Left lobe of liver (tissue), 2 donors: ENCODE measurements around the gene SDHB. TPM values are rescaled to one million over a fixed set of nuclear protein-coding genes. Genes with fewer than 3 reads are reported as not detected.

Experiments used
- ATAC-seq: fragments of 200-7000 bp; cut with Tn5 transposase; one replicate; pipeline ENCODE4 v1.9.1; 2020; ENCODE audit warnings: mild to moderate bottlenecking, moderate library complexity
- DNase-seq: peaks from one replicate; pipeline ENCODE4 v3.0.0-alpha.2; 2020; ENCODE audit warnings: low spot score
- total RNA-seq: library from RNA; stranded (reverse); gene quantifications from one replicate; pipeline ENCODE4 v1.2.1, GENCODE V29; 2021
- donor health status: DM: no; HTN: no; CAD: no; lungs with moderate emphysema.
- donor health status: DM: no; HTN: yes; CAD: no.

SDHB gene
- total RNA-seq, 1 donor from 2014 or later: 140 TPM

DNA sequence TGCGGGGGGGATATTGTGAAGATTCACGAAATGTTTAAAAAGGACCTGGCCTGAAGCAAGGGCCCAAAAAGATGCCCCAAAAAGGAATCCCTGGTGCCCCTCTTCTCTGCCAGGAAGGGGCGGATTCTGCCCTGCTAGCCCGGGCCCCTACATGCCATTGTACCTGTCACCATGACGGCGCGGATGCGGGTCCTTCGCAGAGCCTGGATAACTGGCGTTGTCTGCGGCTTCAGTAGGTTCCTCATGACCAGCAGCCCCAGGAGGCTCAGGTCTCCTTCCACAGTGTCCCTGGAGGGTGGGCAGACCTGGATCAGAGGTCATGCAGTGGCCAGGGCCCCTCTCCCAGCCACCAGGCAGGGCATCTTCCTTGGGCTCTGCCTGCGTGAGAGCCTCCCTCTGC lies 62.3 kb downstream of the SDHB start:
- no peak for ATAC-seq
- no peak for DNase-seq

GRCh38 chr1:16989676-16990391 lies 64.0 kb downstream of the SDHB start:
- no peak for DNase-seq
- no peak for ATAC-seq

DNA sequence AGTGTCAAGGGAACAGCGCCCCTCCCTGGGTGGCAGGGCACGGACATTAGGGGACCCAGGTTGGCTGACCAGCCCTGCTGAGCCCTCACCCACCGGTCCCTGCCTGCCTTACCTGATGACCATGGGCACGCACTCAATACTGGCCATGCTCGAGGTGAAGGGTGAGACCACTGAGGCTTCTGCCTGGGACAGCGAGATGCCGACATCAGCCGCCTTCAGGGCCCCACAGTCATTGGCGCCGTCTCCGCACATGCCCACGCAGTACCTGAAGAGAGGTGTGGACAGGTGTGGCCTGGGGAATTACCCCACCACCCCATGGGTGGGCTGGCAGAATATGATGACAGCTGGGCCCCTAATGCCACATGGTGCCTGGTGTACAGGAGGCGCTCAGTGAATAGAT lies 65.6 kb downstream of the SDHB start:
- DNase-seq: no peak
- ATAC-seq: no peak

GRCh38 chr1:16986962-16987361 lies 66.9 kb downstream of the SDHB start:
- ATAC-seq (no peak), DNase-seq (no peak)

DNA sequence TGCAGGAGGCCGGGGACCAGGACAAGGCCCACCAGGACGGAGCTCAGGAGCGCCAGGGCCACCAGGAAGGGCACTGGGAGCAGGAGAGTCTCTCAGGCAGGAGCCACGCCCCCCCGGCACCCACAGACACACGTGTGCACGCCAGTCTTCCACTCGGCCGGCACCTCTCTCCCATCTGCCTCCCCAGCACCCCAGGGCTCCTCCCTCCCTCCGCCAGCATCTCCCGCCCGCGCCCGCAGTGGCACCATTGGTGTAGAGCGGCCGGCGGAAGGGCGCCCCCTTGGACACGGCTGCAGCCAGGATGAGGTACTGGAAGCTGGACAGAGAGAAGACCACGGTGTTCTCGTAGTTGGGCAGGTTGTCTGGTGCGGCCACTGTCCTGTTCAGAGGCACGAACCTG lies 67.3 kb downstream of the SDHB start:
- no peak for ATAC-seq
- no peak for DNase-seq

DNA sequence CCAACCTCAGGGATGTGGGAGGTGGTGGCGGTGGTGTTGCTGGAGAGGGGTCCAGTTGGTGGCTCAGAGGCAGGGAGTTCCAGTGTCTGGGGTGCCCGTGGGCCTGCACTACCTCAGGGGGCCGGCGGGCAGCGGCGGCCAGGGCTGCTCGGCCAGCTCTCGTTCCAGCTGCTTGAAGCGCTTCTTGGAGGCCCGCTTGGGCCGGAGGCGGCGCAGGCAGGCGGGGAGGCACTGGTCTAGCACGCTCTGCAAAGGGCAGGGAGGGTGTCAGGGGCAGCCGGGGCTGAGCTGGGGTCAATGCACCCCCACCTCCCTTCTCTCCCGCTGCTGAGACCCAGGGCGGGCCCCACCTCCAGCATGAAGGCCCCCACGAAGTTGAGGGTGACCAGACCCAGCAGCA lies 67.7 kb downstream of the SDHB start:
- DNase-seq: no peak
- no peak for ATAC-seq

- ATAC-seq (no peak), DNase-seq (no peak)
Observed at GRCh38 chr1:16984717-16985116, 69.1 kb downstream of the SDHB start.

DNA sequence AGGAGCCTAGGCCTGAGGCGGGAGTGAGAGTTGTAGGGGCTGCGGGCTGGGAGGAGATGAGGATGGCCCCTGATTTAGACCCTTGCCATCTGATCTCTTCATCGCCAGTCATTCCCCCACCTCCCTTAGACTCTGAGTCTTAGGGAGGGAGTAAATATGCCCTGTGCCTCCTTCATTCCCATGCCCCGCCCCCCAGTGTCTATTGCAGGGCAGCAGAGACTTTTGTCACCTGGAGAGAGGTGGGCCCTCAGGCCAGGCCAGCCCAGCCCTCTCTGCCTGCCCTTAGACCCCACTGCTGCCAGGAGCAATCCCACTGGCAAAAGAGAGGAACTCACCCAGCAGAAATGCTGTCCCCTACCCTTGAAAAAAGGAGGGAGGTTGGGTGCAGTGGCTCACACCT lies 70.2 kb downstream of the SDHB start:
- no peak for DNase-seq
- ATAC-seq: no peak

GRCh38 chr1:16982902-16983301 lies 70.9 kb downstream of the SDHB start:
- ATAC-seq (no peak), DNase-seq (no peak)

- ATAC-seq (no peak), DNase-seq (no peak)
Observed at GRCh38 chr1:16981269-16981849, 72.5 kb downstream of the SDHB start.

GRCh38 chr1:16980473-16981268 lies 73.2 kb downstream of the SDHB start, which contains the start of gene MFAP2:
Gene MFAP2, minus strand, starts transcription at chr1:16980620. Its CDS starts 2,347 bp downstream, at chr1:16978273.
- ATAC-seq (no peak), DNase-seq (no peak)

GRCh38 chr1:16979475-16980327 lies 74.1 kb downstream of the SDHB start:
- DNase-seq (no peak), ATAC-seq (no peak)

DNA sequence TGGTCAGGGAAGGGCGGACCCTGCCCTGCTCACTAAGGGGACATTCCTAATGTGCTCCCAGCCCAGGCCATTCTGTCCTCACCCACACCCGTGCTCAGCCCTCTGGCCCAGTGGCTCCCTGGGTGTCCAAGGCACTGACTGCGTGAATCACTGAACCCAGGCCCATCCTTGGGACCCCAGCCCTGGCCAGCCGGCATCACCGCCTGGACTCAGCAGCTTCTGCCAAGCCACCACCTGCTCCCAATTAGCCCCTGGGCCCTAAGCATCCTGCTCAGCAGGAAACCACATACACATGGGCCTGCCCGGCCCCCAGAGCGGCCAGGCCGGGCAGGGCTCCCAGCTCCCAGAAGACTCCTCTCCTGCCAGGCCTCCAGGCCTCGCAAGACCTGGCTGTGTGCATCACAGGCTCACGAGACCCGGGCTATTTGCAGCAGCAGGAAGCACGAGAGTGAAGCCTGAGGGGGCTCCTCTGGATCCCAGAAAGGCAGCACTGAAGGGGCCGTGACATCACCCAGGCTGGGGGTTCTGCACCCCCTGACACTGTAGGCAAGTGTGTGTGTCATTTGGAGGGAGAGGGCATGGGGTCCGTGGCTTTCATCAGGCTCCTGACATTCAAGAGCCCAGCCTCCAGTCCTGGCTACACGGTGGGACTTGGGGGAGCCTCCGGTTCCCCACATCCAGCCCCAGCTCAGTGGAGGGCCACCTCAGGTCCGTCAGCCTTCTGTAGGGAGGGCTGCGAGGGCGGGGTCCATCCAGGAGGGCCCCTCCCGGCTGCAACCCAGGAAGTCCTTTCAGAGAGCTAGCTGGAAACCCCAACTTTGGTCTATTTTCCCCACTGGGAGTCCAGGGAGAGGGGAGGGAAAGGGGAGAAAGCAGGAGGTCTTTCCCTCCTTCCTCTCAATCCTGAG lies 75.0 kb downstream of the SDHB start:
- DNase-seq (no peak), ATAC-seq (no peak)

DNA sequence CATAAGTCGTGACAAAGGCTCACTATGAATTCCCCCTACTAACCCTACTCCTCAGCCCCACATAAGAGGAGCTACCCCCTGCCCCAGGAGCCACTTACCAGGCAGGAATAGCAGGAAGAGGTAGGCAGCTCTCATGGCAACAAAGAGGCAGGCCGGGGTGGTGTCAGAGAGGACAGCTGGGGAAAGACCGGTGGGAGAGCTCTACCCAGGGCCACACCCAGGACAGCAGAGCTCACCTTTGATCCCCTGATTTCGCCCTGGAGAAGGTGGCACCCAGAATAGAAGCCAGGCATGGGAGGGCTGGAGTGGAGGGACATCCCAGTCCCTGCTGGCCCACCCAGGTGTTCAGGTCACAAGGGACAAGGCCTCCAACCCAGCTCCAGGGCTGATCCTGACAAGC lies 75.7 kb downstream of the SDHB start:
- ATAC-seq (no peak), DNase-seq (no peak)

- DNase-seq (no peak), ATAC-seq (no peak)
Observed at GRCh38 chr1:16977377-16977776, 76.5 kb downstream of the SDHB start.

- ATAC-seq (no peak), DNase-seq (no peak)
Observed at GRCh38 chr1:16976966-16977365, 76.9 kb downstream of the SDHB start.

DNA sequence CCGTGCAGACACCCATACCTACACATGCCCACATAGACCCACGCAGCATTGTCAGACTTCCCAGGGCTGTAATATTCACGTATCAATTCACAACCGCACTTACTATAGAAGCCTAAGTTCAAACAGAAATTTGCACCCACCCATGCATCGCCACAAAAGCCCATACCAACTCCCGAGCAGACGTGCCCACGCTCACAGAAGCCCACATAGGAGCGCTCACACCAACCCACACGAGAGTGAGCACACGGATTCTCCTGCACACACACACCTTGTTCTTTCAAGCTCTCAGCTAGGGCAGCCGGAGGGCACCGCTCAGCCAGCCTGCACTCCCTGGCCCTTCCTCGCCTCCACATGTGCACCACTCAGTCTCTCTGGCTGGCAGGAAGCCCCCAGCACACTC lies 78.0 kb downstream of the SDHB start:
- ATAC-seq (no peak), DNase-seq (no peak)

- DNase-seq: no peak
- ATAC-seq: no peak
Observed at GRCh38 chr1:16975211-16975610, 78.6 kb downstream of the SDHB start.

- no peak for DNase-seq
- ATAC-seq: no peak
Observed at GRCh38 chr1:16973215-16973614, 80.6 kb downstream of the SDHB start.
